ENCODE data around the gene MAGI1. TPM values are rescaled to one million over a fixed set of nuclear protein-coding genes. Genes with fewer than 3 reads are reported as not detected.

MAGI1 gene
- polyA plus RNA-seq, 3 donors, result not detected

DNA sequence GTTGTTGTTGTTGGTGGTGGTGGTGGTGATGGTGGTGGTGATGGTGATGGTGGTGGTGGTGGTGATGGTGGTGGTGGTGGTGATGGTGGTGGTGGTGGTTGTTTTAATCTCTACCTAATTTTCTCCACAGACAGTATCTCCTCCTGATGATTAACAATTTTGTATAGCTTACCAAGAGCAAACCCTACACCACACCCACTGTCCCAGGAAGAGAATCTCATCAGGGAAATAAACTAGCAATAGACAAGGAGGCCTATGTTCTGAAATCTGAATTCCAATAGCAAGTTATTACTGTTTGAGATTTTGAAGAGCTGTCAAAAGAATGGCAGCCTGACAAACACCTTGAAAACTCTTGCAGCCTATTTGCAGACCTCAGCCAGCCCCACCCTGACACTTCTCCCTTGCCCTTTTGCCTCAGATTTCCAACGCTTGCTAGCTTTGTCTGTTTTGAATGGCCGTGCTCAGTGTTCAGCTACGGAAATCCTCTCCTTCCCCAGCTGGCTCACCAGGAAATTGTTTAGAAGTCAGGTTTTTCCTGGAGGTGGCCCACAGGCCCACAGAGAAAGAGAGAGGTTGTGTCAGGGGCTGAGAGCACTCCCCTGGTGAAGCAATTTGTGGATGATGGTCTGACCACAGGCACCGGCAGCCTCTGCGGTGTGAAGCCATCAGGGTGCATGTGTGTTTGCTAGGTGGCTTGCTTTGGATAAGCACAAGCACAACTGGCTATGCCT, 101.6 kb downstream of the MAGI1 start:
- Histone ChIP-seq H3K9me3 (replicated peaks in 1 of 2; ENCODE audit: control insufficient read depth in 1 of 2, insufficient read depth in 1 of 2, low read length in 2 of 2) (no peaks in the 10 kb centered on the region), H3K9ac (ENCODE audit: insufficient read depth, low read length, poor library complexity, severe bottlenecking) (no peak overlapping the region), H4K20me1 (ENCODE audit: insufficient read depth, low read length) (no peaks in the 10 kb centered on the region), H3K27me3 (ENCODE audit: control insufficient read depth in 2 of 2, insufficient read depth in 2 of 2, low read length in 2 of 2) (no peaks in the 10 kb centered on the region), H3K4me2 (replicated peaks; ENCODE audit: extremely low read depth, low read length, poor library complexity, severe bottlenecking) (no peak overlapping the region), H3K4me1 (ENCODE audit: control insufficient read depth in 1 of 2, insufficient read depth in 2 of 2, low read length in 2 of 2) (no peaks in the 10 kb centered on the region), H2AFZ (ENCODE audit: insufficient read depth, low read depth, low read length, poor library complexity, severe bottlenecking) (no peak overlapping the region), H3K79me2 (ENCODE audit: insufficient read depth, low read length) (no peaks in the 10 kb centered on the region), H3K4me3 (replicated peaks in 1 of 3; ENCODE audit: low read depth in 2 of 3, low read length in 3 of 3) (no peak overlapping the region), H3K36me3 (replicated peaks in 1 of 2; ENCODE audit: control insufficient read depth in 1 of 2, insufficient read depth in 2 of 2, low read length in 2 of 2) (no peaks in the 10 kb centered on the region), H3K27ac (ENCODE audit: low read depth in 1 of 2, low read length in 2 of 2) (no peak overlapping the region)
- intact Hi-C loops (cut with micrococcal nuclease), result no loop called here
- no peaks in the 10 kb centered on the region for H3K36me3 Mint-ChIP-seq
- DNase-seq, result no peak
- TF ChIP-seq, protein P1, sequence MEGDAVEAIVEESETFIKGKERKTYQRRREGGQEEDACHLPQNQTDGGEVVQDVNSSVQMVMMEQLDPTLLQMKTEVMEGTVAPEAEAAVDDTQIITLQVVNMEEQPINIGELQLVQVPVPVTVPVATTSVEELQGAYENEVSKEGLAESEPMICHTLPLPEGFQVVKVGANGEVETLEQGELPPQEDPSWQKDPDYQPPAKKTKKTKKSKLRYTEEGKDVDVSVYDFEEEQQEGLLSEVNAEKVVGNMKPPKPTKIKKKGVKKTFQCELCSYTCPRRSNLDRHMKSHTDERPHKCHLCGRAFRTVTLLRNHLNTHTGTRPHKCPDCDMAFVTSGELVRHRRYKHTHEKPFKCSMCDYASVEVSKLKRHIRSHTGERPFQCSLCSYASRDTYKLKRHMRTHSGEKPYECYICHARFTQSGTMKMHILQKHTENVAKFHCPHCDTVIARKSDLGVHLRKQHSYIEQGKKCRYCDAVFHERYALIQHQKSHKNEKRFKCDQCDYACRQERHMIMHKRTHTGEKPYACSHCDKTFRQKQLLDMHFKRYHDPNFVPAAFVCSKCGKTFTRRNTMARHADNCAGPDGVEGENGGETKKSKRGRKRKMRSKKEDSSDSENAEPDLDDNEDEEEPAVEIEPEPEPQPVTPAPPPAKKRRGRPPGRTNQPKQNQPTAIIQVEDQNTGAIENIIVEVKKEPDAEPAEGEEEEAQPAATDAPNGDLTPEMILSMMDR (IDR thresholded peaks at IDR 0.05), result no peak
- H3K4me3 Mint-ChIP-seq, result no peak overlapping the region
- 0% methylated on average over 3 of the region's 5 CpGs for WGBS (ENCODE audit: insufficient coverage)
- no peaks in the 10 kb centered on the region for H3K4me1 Mint-ChIP-seq
- peaks cover 1 to 4% (median 3%) of the 10 kb centered on the region in 3 donors for H3K27me3 Mint-ChIP-seq (ENCODE audit: low read depth in 3 of 3)
- peaks cover 0 to 13% (median 6%) of the 10 kb centered on the region in 7 donors for H3K9me3 Mint-ChIP-seq
- no peak overlapping the region for H3K27ac Mint-ChIP-seq

DNA sequence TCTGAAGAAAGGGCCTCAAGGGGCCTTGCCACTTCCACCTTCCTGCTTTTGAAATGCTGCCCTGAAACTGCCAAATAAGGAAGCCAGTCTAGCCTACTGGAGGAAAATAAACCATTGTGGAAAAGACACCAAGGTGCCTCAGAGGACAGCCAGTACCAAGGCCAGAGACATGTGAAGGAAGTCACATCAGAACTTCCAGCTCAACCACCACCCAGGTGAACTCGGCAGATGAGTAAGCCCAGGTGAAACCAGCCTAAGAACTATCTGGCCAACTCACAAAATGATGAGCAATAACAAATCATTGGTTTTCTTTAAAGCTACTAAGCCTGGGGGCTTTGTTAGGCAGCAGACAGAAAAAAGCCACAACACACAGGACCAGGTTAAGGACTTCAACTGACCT, 103.0 kb downstream of the MAGI1 start:
- intact Hi-C loops (cut with micrococcal nuclease), result no loop called here
- Histone ChIP-seq H2AFZ (ENCODE audit: insufficient read depth, low read depth, low read length, poor library complexity, severe bottlenecking) (no peak overlapping the region), H3K9ac (ENCODE audit: insufficient read depth, low read length, poor library complexity, severe bottlenecking) (no peak overlapping the region), H3K27ac (ENCODE audit: low read depth in 1 of 2, low read length in 2 of 2) (no peak overlapping the region), H3K4me1 (ENCODE audit: control insufficient read depth in 1 of 2, insufficient read depth in 2 of 2, low read length in 2 of 2) (no peaks in the 10 kb centered on the region), H3K79me2 (ENCODE audit: insufficient read depth, low read length) (no peaks in the 10 kb centered on the region), H4K20me1 (ENCODE audit: insufficient read depth, low read length) (no peaks in the 10 kb centered on the region), H3K4me3 (replicated peaks in 1 of 3; ENCODE audit: low read depth in 2 of 3, low read length in 3 of 3) (no peak overlapping the region), H3K27me3 (ENCODE audit: control insufficient read depth in 2 of 2, insufficient read depth in 2 of 2, low read length in 2 of 2) (no peaks in the 10 kb centered on the region), H3K4me2 (replicated peaks; ENCODE audit: extremely low read depth, low read length, poor library complexity, severe bottlenecking) (no peak overlapping the region), H3K36me3 (replicated peaks in 1 of 2; ENCODE audit: control insufficient read depth in 1 of 2, insufficient read depth in 2 of 2, low read length in 2 of 2) (no peaks in the 10 kb centered on the region), H3K9me3 (replicated peaks in 1 of 2; ENCODE audit: control insufficient read depth in 1 of 2, insufficient read depth in 1 of 2, low read length in 2 of 2) (peaks cover 0 to 6% of the 10 kb centered on the region in 2 donors)
- no CpG with 5 or more reads among the region's 1 CpG for WGBS (ENCODE audit: insufficient coverage)
- peaks cover 0 to 13% (median 6%) of the 10 kb centered on the region in 7 donors for H3K9me3 Mint-ChIP-seq
- H3K4me3 Mint-ChIP-seq, result no peak overlapping the region
- TF ChIP-seq, protein P1 (IDR thresholded peaks at IDR 0.05), result no peak
- peaks cover 0 to 3% (median 1%) of the 10 kb centered on the region in 3 donors for H3K27me3 Mint-ChIP-seq (ENCODE audit: low read depth in 3 of 3)
- H3K4me1 Mint-ChIP-seq, result no peaks in the 10 kb centered on the region
- no peak for DNase-seq
- H3K36me3 Mint-ChIP-seq, result no peaks in the 10 kb centered on the region
- H3K27ac Mint-ChIP-seq, result no peak overlapping the region

Measured in CD14-positive monocyte (primary cell).